GM19463 (cell line): Measurements from ENCODE around the gene PI4KB.

ENCODE experiments used
- ATAC-seq: cut with Tn5 transposase; IDR thresholded peaks from one replicate; pipeline ENCODE4 v1.9.1; 2021; ENCODE audit warnings: mild to moderate bottlenecking, moderate library complexity; ENCODE audit not compliant: unreplicated experiment

Gene PI4KB

GRCh38 chr1:151312826-151313225, 14.4 kb downstream of the PI4KB start:
- no peak for ATAC-seq

- ATAC-seq: no peak
Observed at GRCh38 chr1:151312411-151312810, 14.8 kb downstream of the PI4KB start.

- ATAC-seq: no peak
Observed at GRCh38 chr1:151311589-151312331, 15.5 kb downstream of the PI4KB start.

- ATAC-seq: no peak
Observed at GRCh38 chr1:151311011-151311410, 16.2 kb downstream of the PI4KB start.

- no peak for ATAC-seq
Observed at GRCh38 chr1:151309811-151310323, 17.3 kb downstream of the PI4KB start.

GRCh38 chr1:151294742-151295462, 32.3 kb downstream of the PI4KB start:
- no peak for ATAC-seq

GRCh38 chr1:151293093-151293492, 34.1 kb downstream of the PI4KB start:
- no peak for ATAC-seq

GRCh38 chr1:151292207-151293030, 34.8 kb downstream of the PI4KB start:
- no peak for ATAC-seq

GRCh38 chr1:151290709-151291303, 36.4 kb downstream of the PI4KB start:
- ATAC-seq: no peak

- ATAC-seq: no peak
Observed at GRCh38 chr1:151289991-151290708, 37.1 kb downstream of the PI4KB start.

GRCh38 chr1:151289080-151289935, 37.9 kb downstream of the PI4KB start:
- ATAC-seq: no peak

GRCh38 chr1:151288502-151288901, 38.7 kb downstream of the PI4KB start:
- no peak for ATAC-seq

- no peak for ATAC-seq
Observed at GRCh38 chr1:151287767-151288500, 39.3 kb downstream of the PI4KB start.

- no peak for ATAC-seq
Observed at GRCh38 chr1:151287341-151287699, 39.9 kb downstream of the PI4KB start.

- ATAC-seq: no peak
Observed at GRCh38 chr1:151286619-151287340, 40.4 kb downstream of the PI4KB start.

- no peak for ATAC-seq
Observed at GRCh38 chr1:151284013-151284577, 43.1 kb downstream of the PI4KB start.

GRCh38 chr1:151282883-151283725, 44.1 kb downstream of the PI4KB start:
- no peak for ATAC-seq
